Measurements from ENCODE around the gene SOCS2. TPM values are rescaled to one million over a fixed set of nuclear protein-coding genes. Genes with fewer than 3 reads are reported as not detected.

Gene SOCS2
- total and polyA plus RNA-seq, 2 of the 8 experiments (the other 6 are each of a cell fraction or from before 2014, with no cell fraction given), result 14.5 to 18.0 TPM

GRCh38 chr12:93614917-93615596 is 42.6 kb downstream of the SOCS2 start:
- no peak overlapping the region for H2BK120ac ChIP-seq (replicated peaks; ENCODE audit: low read depth, low read length)
- H4K91ac ChIP-seq (replicated peaks; ENCODE audit: insufficient read length, low read length), result no peak overlapping the region
- no peak overlapping the region for H3K56ac ChIP-seq (replicated peaks; ENCODE audit: insufficient read length, low read depth, low read length)
- no peak overlapping the region for H3K4ac ChIP-seq (replicated peaks; ENCODE audit: insufficient read length, low read depth, low read length)
- POLR2A ChIA-PET (ENCODE audit: partially characterized antibody), result interaction anchor here (0.7 to 1.7 kb wide), 3 partner anchors 42 to 172 kb away, joined by 3 read pairs; no protein-coding TSS in a partner anchor
- H3K9ac ChIP-seq (replicated peaks in 1 of 4; ENCODE audit: extremely low read depth in 1 of 4, low read depth in 3 of 4, low read length in 3 of 4), result no peak overlapping the region
- no peaks in the 10 kb centered on the region for H3K79me1 ChIP-seq (ENCODE audit: low read depth, low read length)
- no peak overlapping the region for H2BK20ac ChIP-seq (ENCODE audit: low read length)
- FAIRE-seq (no peak), DNase-seq (ENCODE audit: low read depth in 1 of 2, low spot score in 2 of 2) (no peak)
- CTCF ChIA-PET (ENCODE audit: partially characterized antibody), result interaction anchor here (1.3 kb wide), 1 partner anchor 126 kb away, joined by 3 read pairs; no protein-coding TSS in a partner anchor
- H3K27ac ChIP-seq (ENCODE audit: low read depth, low read length), result no peak overlapping the region
- no peaks in the 10 kb centered on the region for H3K23me2 ChIP-seq (ENCODE audit: low read depth, low read length)
- H2AFZ ChIP-seq (ENCODE audit: low read length), result no peak overlapping the region
- no peak overlapping the region for H4K8ac ChIP-seq (ENCODE audit: extremely low read depth, insufficient read depth, low read length)
- H3K79me2 ChIP-seq (ENCODE audit: control insufficient read depth in 1 of 2, insufficient read depth in 2 of 2, low read length in 2 of 2), result no peaks in the 10 kb centered on the region
- no peak overlapping the region for H3K4me3 ChIP-seq (ENCODE audit: extremely low read depth in 1 of 4, insufficient read depth in 2 of 4, low read depth in 3 of 4, low read length in 4 of 4)
- no peaks in the 10 kb centered on the region for H4K20me1 ChIP-seq (replicated peaks in 1 of 2; ENCODE audit: control insufficient read depth in 1 of 2, insufficient read depth in 2 of 2, low read length in 2 of 2)
- no peak overlapping the region for H2BK5ac ChIP-seq (ENCODE audit: low read depth, low read length)
- no peak overlapping the region for H2BK12ac ChIP-seq (ENCODE audit: low read depth, low read length)
- H4K5ac ChIP-seq (ENCODE audit: insufficient read length, low read depth, low read length), result no peak overlapping the region
- H3K36me3 ChIP-seq (ENCODE audit: control insufficient read depth in 2 of 4, insufficient read depth in 4 of 4, low read length in 3 of 4), result no peaks in the 10 kb centered on the region
- 0 out of 2 replicates have a peak overlapping the region, but pooled peaks have one; percentile 51 for H2BK15ac ChIP-seq (ENCODE audit: low read length)
- no peak overlapping the region for H3K23ac ChIP-seq (ENCODE audit: insufficient read length)
- H3K18ac ChIP-seq (ENCODE audit: extremely low read depth, low read length), result no peak overlapping the region
- H2AK5ac ChIP-seq (ENCODE audit: low read depth, low read length), result no peak overlapping the region
- peaks cover 3 to 14% (median 10%) of the 10 kb centered on the region in 4 experiments; a peak in 6 of 7 replicates for H3K4me1 ChIP-seq (replicated peaks in 1 of 4; ENCODE audit: control insufficient read depth in 3 of 4, insufficient read depth in 4 of 4, low read length in 3 of 4)
- no peak overlapping the region for H3K4me2 ChIP-seq (ENCODE audit: insufficient read depth in 1 of 2, low read depth in 2 of 2, low read length in 2 of 2)
- WGBS, 2 experiments (ENCODE audit: extremely low coverage in 1 of 2, insufficient coverage in 1 of 2, insufficient read length in 1 of 2, insufficient replicate concordance in 2 of 2, low coverage in 1 of 2, low lambda C conversion rate in 2 of 2, missing lambda C conversion rate in 1 of 2), result 68% methylated on average over 2 of the region's 2 CpGs; no CpG with 5 or more reads in 1 of the 2 experiments
- no peaks in the 10 kb centered on the region for H3K9me3 ChIP-seq (ENCODE audit: insufficient read depth in 2 of 2, low read depth in 1 of 2, low read length in 1 of 2)
- no peaks in the 10 kb centered on the region for H3K27me3 ChIP-seq (replicated peaks in 1 of 4; ENCODE audit: control insufficient read depth in 3 of 4, extremely low read depth in 1 of 4, insufficient read depth in 3 of 4, low read length in 3 of 4)
- TF ChIP-seq KDM4A (IDR thresholded peaks at IDR 0.05; ENCODE audit: low read depth, low read length, severe bottlenecking) (no peak), SIN3A (conservative IDR thresholded peaks at IDR 0.05 in 1 of 2, IDR thresholded peaks at IDR 0.05 in 1 of 2; ENCODE audit: low read depth in 1 of 2, low read length in 2 of 2) (no peak), RNF2 (IDR thresholded peaks at IDR 0.05; ENCODE audit: borderline replicate concordance, low read depth, low read length, missing control alignments, poor library complexity, severe bottlenecking) (no peak), MAX (IDR thresholded peaks at IDR 0.05) (no peak), USF2 (IDR thresholded peaks at IDR 0.05; ENCODE audit: low read length) (no peak), SUZ12 (IDR thresholded peaks at IDR 0.05; ENCODE audit: low read length) (no peak)
- H3K14ac ChIP-seq (ENCODE audit: insufficient read length), result no peak overlapping the region
